GM12891 (cell line): Measurements from ENCODE around the gene DVL1.

ENCODE experiments used
- PAX5 ChIP-seq: IDR thresholded peaks from 2 replicates; pipeline ENCODE4 v1.6.1; 2011; ENCODE audit warnings: low read length, moderate library complexity, mild to moderate bottlenecking; ENCODE audit not compliant: insufficient read depth, severe bottlenecking
- POLR2A ChIP-seq: IDR thresholded peaks from 2 replicates; pipeline ENCODE4 v1.6.1; 2011; ENCODE audit warnings: low read depth, low read length, control low read depth
- POLR2AphosphoS5 ChIP-seq: IDR thresholded peaks from 2 replicates; pipeline ENCODE4 v1.6.1; 2011; ENCODE audit warnings: low read depth, low read length, control low read depth
- POU2F2 ChIP-seq: IDR thresholded peaks from 2 replicates; pipeline ENCODE4 v1.6.1; 2011; ENCODE audit warnings: low read depth, mild to moderate bottlenecking, control low read depth, low read length, moderate library complexity
- SPI1 ChIP-seq: IDR thresholded peaks from 2 replicates; pipeline ENCODE4 v1.6.1; 2011; ENCODE audit warnings: low read depth, low read length, control low read depth
- TAF1 ChIP-seq: IDR thresholded peaks from 2 replicates; pipeline ENCODE4 v1.6.1; 2011; ENCODE audit warnings: low read depth, low read length, control low read depth

DNA sequence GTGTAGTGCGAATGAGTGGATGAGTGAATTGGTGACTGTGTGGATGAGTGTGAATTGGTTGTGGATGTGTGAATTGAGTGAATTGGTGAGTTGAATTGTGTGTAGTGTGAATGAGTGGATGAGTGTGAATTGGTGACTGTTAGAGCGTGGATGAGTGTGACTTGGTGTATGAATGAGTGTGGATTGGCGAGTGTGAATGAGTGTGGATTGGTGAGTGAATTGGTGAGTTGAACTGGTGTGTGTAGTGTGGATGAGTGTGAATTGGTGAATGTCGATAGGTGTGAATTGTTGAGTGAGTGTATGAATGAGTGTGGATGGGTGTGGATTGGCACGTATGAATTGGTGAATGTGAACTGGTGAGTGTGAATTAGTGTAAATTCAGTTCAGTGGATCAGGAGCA is 18.1 kb upstream of the DVL1 start:
- TF ChIP-seq POLR2A (no peak), TAF1 (no peak), POLR2AphosphoS5 (no peak), PAX5 (no peak), POU2F2 (no peak), SPI1 (no peak)
